B cell (primary cell): ENCODE data around the gene CACNA2D1.

Experiments used
- CTCF ChIP-seq: fragments of 200-600 bp; IDR thresholded peaks from one replicate; pipeline ENCODE4 v1.8.0; 2022; ENCODE audit warnings: antibody characterized with exemption, mild to moderate bottlenecking
- EZH2 ChIP-seq: IDR thresholded peaks from 2 replicates; pipeline ENCODE4 v1.6.1; 2012; ENCODE audit warnings: borderline replicate concordance, low read depth, mild to moderate bottlenecking, moderate library complexity, low read length; ENCODE audit not compliant: insufficient read depth, poor library complexity, severe bottlenecking

- TF ChIP-seq CTCF: no peak
- TF ChIP-seq EZH2: no peak
Measured at GRCh38 chr7:81908220-81908619, 535.4 kb downstream of the CACNA2D1 start.
